Stimulated activated CD8-positive, alpha-beta memory T cell treated with anti-CD3 and anti-CD28 coated beads, Interleukin-12 subunit alpha, Interleukin-12 subunit beta, amount 100 ng/mL, for 4 hours (primary cell): ENCODE results near the gene DRC7.

Experiments
- DNase-seq: peaks from one replicate; pipeline ENCODE4 v3.0.0-alpha.2; 2020; ENCODE audit warnings: low read depth

Gene DRC7

GRCh38 chr16:57752203-57752580, 57.6 kb downstream of the DRC7 start:
- no peak for DNase-seq

- DNase-seq: no peak
Measured at GRCh38 chr16:57752581-57753447, 58.2 kb downstream of the DRC7 start.

GRCh38 chr16:57753448-57754353, 59.1 kb downstream of the DRC7 start:
- DNase-seq: no peak

- no peak for DNase-seq
Measured at GRCh38 chr16:57754354-57755060, 59.9 kb downstream of the DRC7 start.

GRCh38 chr16:57755061-57755684, 60.6 kb downstream of the DRC7 start:
- no peak for DNase-seq

GRCh38 chr16:57755726-57756423, 61.3 kb downstream of the DRC7 start:
- no peak for DNase-seq

- DNase-seq: no peak
Measured at GRCh38 chr16:57756424-57757325, 62.1 kb downstream of the DRC7 start.

GRCh38 chr16:57757326-57757786, 62.8 kb downstream of the DRC7 start:
- DNase-seq: peak; percentile 71

GRCh38 chr16:57757883-57758282, 63.3 kb downstream of the DRC7 start:
- DNase-seq: no peak

- DNase-seq: no peak
Measured at GRCh38 chr16:57758331-57759117, 63.9 kb downstream of the DRC7 start.

- no peak for DNase-seq
Measured at GRCh38 chr16:57759131-57759530, 64.5 kb downstream of the DRC7 start.

GRCh38 chr16:57759541-57760356, 65.1 kb downstream of the DRC7 start:
- no peak for DNase-seq

- no peak for DNase-seq
Measured at GRCh38 chr16:57760357-57761160, 66.0 kb downstream of the DRC7 start.

- no peak for DNase-seq
Measured at GRCh38 chr16:57761301-57761700, 66.7 kb downstream of the DRC7 start.

GRCh38 chr16:57761957-57762356, 67.4 kb downstream of the DRC7 start:
- no peak for DNase-seq

- no peak for DNase-seq
Measured at GRCh38 chr16:57762365-57763040, 67.9 kb downstream of the DRC7 start.
